Measurements from ENCODE around the gene FFAR2.

- TF ChIP-seq CTCF (conservative IDR thresholded peaks at IDR 0.05 in 1 of 2, IDR thresholded peaks at IDR 0.05 in 1 of 2; ENCODE audit: extremely low read depth in 1 of 2, insufficient read depth in 1 of 2, low read depth in 1 of 2, low read length in 2 of 2): peak; percentile 64 to 92
- TF ChIP-seq EZH2 (IDR thresholded peaks at IDR 0.05; ENCODE audit: borderline replicate concordance, low read length): no peak
Measured at GRCh38 chr19:35468637-35469036, 20.6 kb downstream of the FFAR2 start.

Measured in mammary epithelial cell (primary cell).